K562 (cell line): ENCODE data around the gene IGSF3. TPM values are rescaled to one million over a fixed set of nuclear protein-coding genes. Genes with fewer than 3 reads are reported as not detected.

Experiments
- ARNT ChIP-seq, 2 experiments: fragments of 450-650 bp; IDR thresholded peaks; 2 replicates each; pipeline ENCODE4 v1.6.1; 2016; ENCODE audit warnings: mild to moderate bottlenecking in 1 of 2
- ATF6 ChIP-seq: sonication (generic); formaldehyde crosslinking; IDR thresholded peaks from 2 replicates; pipeline ENCODE4 v1.4.0; 2020; ENCODE audit warnings: mild to moderate bottlenecking, missing genetic modification reagents
- CBFB ChIP-seq: sonication (generic); formaldehyde crosslinking; IDR thresholded peaks from 2 replicates; pipeline ENCODE4 v1.4.0; 2020; ENCODE audit warnings: mild to moderate bottlenecking, missing genetic modification reagents
- CBX2 ChIP-seq: fragments of 200-600 bp; sonication (generic); IDR thresholded peaks from one replicate; pipeline ENCODE4 v1.6.1; 2012; ENCODE audit warnings: mild to moderate bottlenecking, low read length, inconsistent platforms; ENCODE audit not compliant: insufficient read depth, poor library complexity, severe bottlenecking
- FOXJ2 ChIP-seq: fragments of 200-800 bp; sonication (Bioruptor generic); IDR thresholded peaks from 2 replicates; pipeline ENCODE4 v1.6.1; 2016; ENCODE audit warnings: missing genetic modification characterization, missing compliant biosample characterization
- FOXK1 ChIP-seq: sonication (generic); formaldehyde crosslinking; IDR thresholded peaks from 2 replicates; pipeline ENCODE4 v1.8.0; 2022; ENCODE audit warnings: missing genetic modification reagents, mild to moderate bottlenecking, borderline replicate concordance
- FOXO4 ChIP-seq: fragments of 450-650 bp; formaldehyde crosslinking; IDR thresholded peaks from 2 replicates; pipeline ENCODE4 v1.4.0; 2020; ENCODE audit warnings: mild to moderate bottlenecking, moderate library complexity
- FOXP4 ChIP-seq: sonication (generic); formaldehyde crosslinking; IDR thresholded peaks from 2 replicates; pipeline ENCODE4 v1.8.0; 2022; ENCODE audit warnings: mild to moderate bottlenecking, missing genetic modification reagents, borderline replicate concordance
- GTF2E2 ChIP-seq: fragments of 200-800 bp; sonication (Bioruptor generic); IDR thresholded peaks from 2 replicates; pipeline ENCODE4 v1.6.1; 2016; ENCODE audit warnings: missing genetic modification characterization, missing compliant biosample characterization
- HNRNPLL ChIP-seq: fragments of 200-400 bp; formaldehyde crosslinking; IDR thresholded peaks from 2 replicates; pipeline ENCODE4 v1.6.1; 2017; ENCODE audit warnings: low read length, low read depth, mild to moderate bottlenecking; ENCODE audit not compliant: poor library complexity, severe bottlenecking
- KAT7 ChIP-seq: sonication (generic); formaldehyde crosslinking; IDR thresholded peaks from 2 replicates; pipeline ENCODE4 v1.8.0; 2022; ENCODE audit warnings: missing genetic modification reagents, mild to moderate bottlenecking, borderline replicate concordance
- MAFG ChIP-seq: fragments of 450-650 bp; conservative IDR thresholded peaks from 2 replicates; pipeline ENCODE4 v1.6.1; 2016; ENCODE audit warnings: missing genetic modification characterization, missing compliant biosample characterization
- NCOA6 ChIP-seq: fragments of 450-650 bp; IDR thresholded peaks from 2 replicates; pipeline ENCODE4 v1.6.1; 2017; ENCODE audit warnings: mild to moderate bottlenecking
- PCBP2 ChIP-seq: fragments of 200-400 bp; formaldehyde crosslinking; IDR thresholded peaks from 2 replicates; pipeline ENCODE4 v1.6.1; 2018; ENCODE audit warnings: low read length, low read depth, mild to moderate bottlenecking, moderate library complexity; ENCODE audit not compliant: poor library complexity, severe bottlenecking
- PHF20 ChIP-seq: fragments of 450-650 bp; IDR thresholded peaks from 2 replicates; pipeline ENCODE4 v1.6.1; 2018; ENCODE audit not compliant: partially characterized antibody
- POLR2G ChIP-seq: fragments of 200-400 bp; formaldehyde crosslinking; IDR thresholded peaks from 2 replicates; pipeline ENCODE4 v1.6.1; 2017; ENCODE audit warnings: low read depth, mild to moderate bottlenecking, antibody characterized with exemption, low read length, moderate library complexity
- PRPF4 ChIP-seq: fragments of 200-400 bp; formaldehyde crosslinking; IDR thresholded peaks from one replicate; pipeline ENCODE4 v1.6.1; 2017; ENCODE audit warnings: low read length, low read depth, mild to moderate bottlenecking; ENCODE audit not compliant: insufficient read depth, poor library complexity, severe bottlenecking
- RBFOX2 ChIP-seq: fragments of 200-400 bp; formaldehyde crosslinking; IDR thresholded peaks from 2 replicates; pipeline ENCODE4 v1.6.1; 2017; ENCODE audit warnings: low read depth, mild to moderate bottlenecking, low read length, moderate library complexity
- SMARCA5 ChIP-seq: fragments of 450-650 bp; IDR thresholded peaks from 2 replicates; pipeline ENCODE4 v1.6.1; 2016
- SOX6 ChIP-seq: fragments of 450-650 bp; IDR thresholded peaks from 2 replicates; pipeline ENCODE4 v1.6.1; 2014; ENCODE audit warnings: mild to moderate bottlenecking
- SRSF9 ChIP-seq: fragments of 200-400 bp; formaldehyde crosslinking; IDR thresholded peaks from 2 replicates; pipeline ENCODE4 v1.6.1; 2017; ENCODE audit warnings: low read depth, low read length, borderline replicate concordance
- ZFP36 ChIP-seq: fragments of 150-350 bp; IDR thresholded peaks from 2 replicates; pipeline ENCODE4 v1.6.1; 2018; ENCODE audit warnings: low read length, low read depth; ENCODE audit not compliant: partially characterized antibody
- ZNF212 ChIP-seq: fragments of 450-650 bp; formaldehyde crosslinking; IDR thresholded peaks from 2 replicates; pipeline ENCODE4 v1.4.0; 2020; ENCODE audit warnings: mild to moderate bottlenecking
- ZNF24 ChIP-seq: fragments of 450-650 bp; IDR thresholded peaks from 2 replicates; pipeline ENCODE4 v1.6.1; 2016
- ZNF507 ChIP-seq: conservative IDR thresholded peaks from 2 replicates; pipeline ENCODE4 v1.6.1; 2017; ENCODE audit warnings: missing genetic modification characterization, missing compliant biosample characterization
- ZNF589 ChIP-seq: fragments of 200-800 bp; sonication (Bioruptor generic); IDR thresholded peaks from 2 replicates; pipeline ENCODE4 v1.6.1; 2016; ENCODE audit warnings: low read depth, missing genetic modification characterization, missing compliant biosample characterization
- polyA plus RNA-seq, 8 experiments: library from polyadenylated mRNA; depleted of rRNA in 4 of 8; stranded (reverse) in 5 of 8; unstranded in 3 of 8; fragments of >200 nt; fragmentation: Nextera tagmentation in 2 of 8; fragmentation: Illumina TruSeq in 1 of 8; extraction: Ambion mirVana in 2 of 8; extraction: Trizol in 1 of 8; gene quantifications; 2 replicates each; pipeline versions ENCODE4 v1.2.1 to v1.2.3, GENCODE V29; 2011 to 2014; ENCODE audit warnings: inconsistent platforms in 1 of 8, missing spikeins in 1 of 8
- total RNA-seq, 7 experiments: library from RNA; depleted of rRNA in 6 of 7; stranded (reverse); fragments of >200 nt in 6 of 7; fragmentation: Illumina TruSeq in 2 of 7; extraction: Trizol in 2 of 7; gene quantifications; 2 replicates each; pipeline versions ENCODE4 v1.2.1 to v1.2.3, GENCODE V29; 2011 to 2021; ENCODE audit warnings: low replicate concordance in 1 of 7

IGSF3 gene
- total and polyA plus RNA-seq, 9 of the 15 experiments (the other 6 are each of a cell fraction or from before 2014, with no cell fraction given): 1.1 to 15.0 (median 8.3) TPM

- no peak for TF ChIP-seq FOXO4 (CRISPR knock-in tag)
- TF ChIP-seq SOX6: peak; percentile 19; the same call in 1 of the 2 replicates
- no peak for TF ChIP-seq PHF20
- no peak for TF ChIP-seq GTF2E2
- TF ChIP-seq CBFB (CRISPR knock-in tag): no peak
- TF ChIP-seq ZFP36: no peak
- TF ChIP-seq ZNF24: no peak
- no peak for TF ChIP-seq POLR2G
- TF ChIP-seq MAFG: no peak
- no peak for TF ChIP-seq FOXJ2 (tag)
- no peak for TF ChIP-seq ATF6
- no peak for TF ChIP-seq ARNT (IDR thresholded peaks at IDR 0.05)
- no peak for TF ChIP-seq SMARCA5
- TF ChIP-seq FOXK1 (CRISPR knock-in tag): 0 out of 2 replicates have a peak, but pooled peaks have one; percentile 16
- no peak for TF ChIP-seq RBFOX2
- TF ChIP-seq ZNF212 (CRISPR knock-in tag): no peak
- TF ChIP-seq SRSF9: no peak
- TF ChIP-seq KAT7: no peak
- TF ChIP-seq NCOA6: no peak
- TF ChIP-seq ZNF507 (tag): no peak
- TF ChIP-seq PCBP2: no peak
- TF ChIP-seq ZNF589 (CRISPR knock-in tag): no peak
- no peak for TF ChIP-seq HNRNPLL
- TF ChIP-seq CBX2: no peak
- TF ChIP-seq FOXP4 (CRISPR knock-in tag): no peak
- TF ChIP-seq PRPF4: no peak
Measured at GRCh38 chr1:116569776-116570357, 97.7 kb downstream of the IGSF3 start (continued).
